GM18498 (cell line): Measurements from ENCODE around the gene EZR.
"Not testable (repeated sequence)": the region's sequence is repeated elsewhere in the genome, so short reads cannot be mapped to it uniquely, and the experiment has no call there.

Experiments
- ATAC-seq: cut with Tn5 transposase; IDR thresholded peaks from one replicate; pipeline ENCODE4 v1.9.1; 2021; ENCODE audit warnings: mild to moderate bottlenecking, moderate library complexity; ENCODE audit not compliant: unreplicated experiment

The EZR gene

DNA sequence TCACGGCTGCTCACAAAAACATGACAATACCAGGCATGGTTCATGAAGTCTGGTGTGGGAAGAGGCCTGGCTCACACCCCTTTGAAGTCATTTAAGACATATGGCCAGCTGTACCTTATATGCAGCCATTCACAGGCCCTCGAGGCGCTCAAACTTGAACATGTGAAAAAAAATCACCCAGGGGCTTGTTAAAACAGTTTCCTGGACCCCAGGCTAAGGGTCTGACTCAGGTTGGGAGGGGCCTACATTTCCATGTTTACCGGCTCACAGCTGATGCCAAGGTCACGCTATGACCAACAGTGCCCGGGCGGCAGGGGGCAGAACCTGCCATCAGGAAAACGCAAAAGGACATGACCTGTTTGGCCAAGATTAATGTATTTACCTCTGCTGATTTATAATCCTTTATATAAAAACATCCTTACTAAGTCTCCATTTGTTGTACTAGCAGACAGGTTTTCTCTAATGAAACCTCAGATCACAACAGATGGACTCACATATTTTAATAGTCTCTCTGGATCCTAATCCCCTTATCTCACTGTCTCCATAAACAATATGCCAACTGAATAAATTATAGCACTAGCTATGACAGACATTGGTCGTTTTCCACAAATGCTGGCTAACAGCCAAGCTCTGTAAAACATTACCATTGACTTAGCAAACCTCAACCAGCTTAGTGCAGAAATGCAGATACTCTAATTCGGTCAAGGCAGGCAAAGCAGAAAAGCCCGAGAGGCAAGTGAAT lies 19.9 kb downstream of the EZR start:
- ATAC-seq, result no peak

DNA sequence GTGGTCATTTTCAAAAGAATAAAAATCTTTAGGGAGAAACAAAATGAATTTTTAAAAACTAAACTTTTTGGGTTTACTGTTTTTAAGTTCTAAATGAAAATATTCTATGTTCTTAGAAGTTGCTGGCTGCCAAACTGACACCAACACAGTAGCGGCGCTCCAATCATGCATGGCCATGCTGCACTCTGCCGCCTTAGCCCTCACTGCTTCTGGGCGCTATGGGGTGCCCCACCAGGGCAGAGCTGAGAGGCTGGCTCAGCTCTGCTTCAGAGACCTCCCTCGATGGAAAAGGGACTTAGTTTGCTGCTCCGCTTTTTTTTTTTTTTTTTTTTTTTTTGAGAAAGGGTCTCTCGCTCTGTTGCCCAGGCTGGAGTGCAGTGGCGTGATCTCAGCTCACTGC lies 20.9 kb downstream of the EZR start:
- no peak for ATAC-seq

DNA sequence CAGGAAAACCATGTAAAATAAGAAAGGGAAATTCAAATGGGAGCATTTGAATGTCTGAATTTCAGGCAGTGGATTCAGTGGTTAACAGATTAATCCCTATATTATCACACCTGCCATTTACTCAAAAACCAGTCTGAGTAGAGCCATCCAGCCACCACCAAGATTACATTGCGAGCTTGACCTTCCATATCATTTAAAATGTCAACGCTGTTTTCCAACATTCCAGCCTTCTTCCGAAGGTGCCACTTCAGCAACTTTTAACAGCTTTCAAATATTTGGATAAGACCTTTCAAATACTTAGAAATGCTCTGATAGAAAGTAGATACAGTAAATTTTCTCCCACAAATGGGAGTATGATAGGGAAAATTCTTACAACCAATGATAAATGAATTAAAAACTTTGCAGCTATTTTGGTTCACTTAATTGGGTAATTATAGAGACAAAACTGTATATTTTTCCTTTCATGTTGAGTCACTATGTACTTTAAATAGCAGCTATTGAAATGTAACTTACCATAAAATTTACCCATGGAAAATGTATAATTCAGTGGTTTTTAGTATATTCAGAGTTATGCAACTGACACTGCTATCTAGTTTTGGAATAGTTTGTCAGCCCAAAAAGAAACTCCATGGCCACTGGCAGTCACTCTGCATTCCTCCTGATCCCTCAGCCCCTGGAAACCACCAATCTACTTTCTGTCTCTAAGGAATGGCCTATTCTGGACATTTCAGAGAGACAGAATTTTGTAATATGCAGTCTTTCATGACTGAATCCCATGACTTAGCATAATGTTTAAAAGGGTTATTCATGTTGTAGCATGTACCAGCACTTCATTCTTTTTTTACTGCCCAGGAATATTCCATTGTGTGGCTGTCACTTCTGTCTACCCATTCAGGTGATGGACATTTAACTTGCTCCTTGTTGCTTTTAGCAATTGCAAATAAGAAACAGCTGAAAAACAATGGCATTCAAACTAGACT lies 21.5 kb downstream of the EZR start:
- no peak for ATAC-seq

DNA sequence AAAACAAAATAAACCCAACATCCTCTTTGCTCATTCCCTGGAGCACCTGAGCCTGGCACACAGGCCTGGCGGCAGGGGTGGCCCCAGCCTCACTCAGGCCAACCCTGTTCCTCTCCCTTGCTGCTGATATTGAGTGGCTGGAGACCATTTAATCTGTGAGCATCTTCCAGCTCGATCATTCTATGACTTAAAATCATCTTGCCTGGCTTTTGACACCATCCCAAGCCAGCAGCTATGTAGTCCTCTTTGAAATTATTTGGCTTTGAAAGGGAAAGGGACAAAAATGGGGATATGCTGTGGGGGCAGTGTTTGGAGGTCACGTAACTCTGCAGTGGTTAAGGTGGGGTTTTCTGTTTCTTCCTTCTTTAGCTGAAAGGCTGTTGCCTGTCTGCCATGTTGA lies 22.8 kb downstream of the EZR start:
- ATAC-seq, result no peak

DNA sequence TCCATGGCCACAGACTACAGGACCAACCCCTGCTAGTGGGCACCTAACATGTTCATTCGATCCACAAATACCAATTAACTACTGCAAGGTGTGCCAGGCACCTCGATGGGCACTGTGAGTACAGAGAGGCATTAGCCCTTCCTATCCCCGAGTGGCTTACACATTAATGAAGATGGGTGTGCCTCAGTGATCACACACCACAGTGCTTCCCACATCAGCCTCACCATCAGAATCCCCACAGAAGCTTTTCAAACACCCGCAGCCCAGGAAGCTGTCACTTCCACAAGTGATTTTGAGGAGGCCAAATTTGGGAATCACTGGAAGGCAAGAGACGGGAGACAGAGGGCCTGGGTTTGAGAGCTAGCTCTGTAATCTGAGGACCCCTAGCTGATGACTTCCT lies 23.7 kb downstream of the EZR start:
- ATAC-seq, result no peak

DNA sequence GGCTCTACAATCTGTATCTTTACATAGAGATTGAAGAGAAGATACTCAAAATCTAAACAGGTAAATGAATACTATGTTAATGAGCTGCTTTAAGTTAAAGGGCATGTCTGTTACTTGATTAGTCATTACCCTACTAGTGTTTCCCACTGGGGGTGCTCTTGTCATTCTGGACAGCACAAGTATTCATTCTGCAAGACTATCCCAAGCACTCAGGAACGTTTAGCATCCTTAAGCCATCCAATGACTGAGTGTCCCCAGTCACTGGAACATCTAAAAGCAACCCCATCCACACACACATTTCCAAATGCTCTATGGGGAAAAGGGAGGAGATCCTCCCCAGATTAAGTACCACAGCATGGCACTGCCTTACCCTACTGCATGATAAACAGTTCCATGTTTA lies 25.7 kb downstream of the EZR start:
- ATAC-seq, result peak; percentile 53

GRCh38 chr6:158792505-158792904 lies 26.7 kb downstream of the EZR start:
- not testable (repeated sequence) for ATAC-seq

GRCh38 chr6:158791274-158791855 lies 27.8 kb downstream of the EZR start:
- ATAC-seq, result no peak

GRCh38 chr6:158789115-158789917 lies 29.9 kb downstream of the EZR start:
- ATAC-seq, result peak; percentile 51

DNA sequence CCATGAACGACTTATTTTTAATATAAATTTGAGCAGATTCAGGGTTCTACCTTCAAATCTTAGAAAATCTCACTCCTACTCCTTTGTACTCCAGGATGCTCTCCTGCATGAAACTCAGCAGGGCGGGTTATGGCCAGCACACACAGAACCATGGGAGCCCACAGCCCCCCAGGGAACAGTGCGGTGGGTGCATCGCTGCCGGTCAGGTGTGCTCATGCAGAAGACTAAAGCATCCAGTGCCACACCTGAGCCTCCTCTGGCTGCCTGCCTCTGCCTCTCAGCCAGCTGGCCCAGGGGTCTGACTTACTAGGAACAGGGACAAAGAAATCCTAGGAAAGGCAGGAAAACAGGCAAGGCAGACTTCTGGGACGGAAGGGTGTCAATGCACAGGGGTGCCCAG lies 31.8 kb downstream of the EZR start:
- ATAC-seq, result no peak

DNA sequence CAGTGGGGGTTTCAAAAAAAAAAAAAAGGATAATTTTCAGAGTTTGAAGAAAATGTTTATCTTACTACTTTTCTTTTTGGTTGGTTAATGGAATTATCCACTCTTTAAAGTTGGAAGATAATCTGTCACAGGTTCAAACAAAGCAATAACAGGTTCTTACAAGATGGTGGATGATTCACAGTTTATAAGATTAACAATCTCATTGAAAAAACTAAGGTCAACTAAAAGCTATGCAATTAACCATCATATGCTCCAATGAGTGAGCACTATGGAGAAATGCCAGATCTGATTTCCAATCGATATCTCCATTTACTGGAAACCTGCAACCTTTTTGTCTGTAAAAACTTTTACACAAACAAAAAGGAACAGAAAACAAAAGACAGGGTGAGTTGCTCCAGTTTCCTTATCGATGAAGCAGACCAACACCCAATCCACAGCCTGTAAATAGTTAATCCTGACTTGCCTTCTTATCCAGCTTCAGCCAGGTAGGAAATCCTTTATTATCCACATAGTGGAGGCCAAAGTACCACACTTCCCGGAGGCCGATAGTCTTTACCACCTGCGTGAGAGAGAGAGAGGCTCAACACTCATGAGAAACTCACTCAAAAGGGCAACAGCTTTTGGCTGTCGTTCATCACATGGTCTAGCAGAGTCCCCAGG lies 32.4 kb downstream of the EZR start:
- ATAC-seq, result no peak

- no peak for ATAC-seq
Measured at GRCh38 chr6:158785036-158785435, 34.1 kb downstream of the EZR start.

GRCh38 chr6:158784505-158784904 lies 34.7 kb downstream of the EZR start:
- no peak for ATAC-seq

DNA sequence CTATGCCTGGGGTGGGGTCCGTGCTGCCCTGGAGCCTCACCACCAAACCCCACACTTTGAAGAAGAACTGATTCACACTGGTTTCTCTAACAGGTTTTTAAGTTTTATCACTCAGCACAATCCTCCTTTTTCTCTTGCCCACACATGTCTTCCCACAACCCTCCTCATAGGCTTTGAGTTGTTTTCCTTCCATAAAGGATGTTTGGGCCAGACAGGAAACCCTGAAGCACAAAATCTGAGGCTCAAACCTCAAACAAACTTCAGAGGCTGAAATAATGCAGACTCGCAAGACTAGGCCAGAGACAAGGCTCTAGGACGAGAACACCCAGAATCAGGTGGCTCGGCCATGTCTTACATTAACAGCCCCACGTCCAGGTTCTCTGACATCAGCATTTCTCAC lies 35.3 kb downstream of the EZR start:
- ATAC-seq, result no peak

- ATAC-seq, result no peak
Measured at GRCh38 chr6:158783167-158783450, 36.1 kb downstream of the EZR start.

GRCh38 chr6:158782432-158783166 lies 36.6 kb downstream of the EZR start:
- ATAC-seq, result no peak

DNA sequence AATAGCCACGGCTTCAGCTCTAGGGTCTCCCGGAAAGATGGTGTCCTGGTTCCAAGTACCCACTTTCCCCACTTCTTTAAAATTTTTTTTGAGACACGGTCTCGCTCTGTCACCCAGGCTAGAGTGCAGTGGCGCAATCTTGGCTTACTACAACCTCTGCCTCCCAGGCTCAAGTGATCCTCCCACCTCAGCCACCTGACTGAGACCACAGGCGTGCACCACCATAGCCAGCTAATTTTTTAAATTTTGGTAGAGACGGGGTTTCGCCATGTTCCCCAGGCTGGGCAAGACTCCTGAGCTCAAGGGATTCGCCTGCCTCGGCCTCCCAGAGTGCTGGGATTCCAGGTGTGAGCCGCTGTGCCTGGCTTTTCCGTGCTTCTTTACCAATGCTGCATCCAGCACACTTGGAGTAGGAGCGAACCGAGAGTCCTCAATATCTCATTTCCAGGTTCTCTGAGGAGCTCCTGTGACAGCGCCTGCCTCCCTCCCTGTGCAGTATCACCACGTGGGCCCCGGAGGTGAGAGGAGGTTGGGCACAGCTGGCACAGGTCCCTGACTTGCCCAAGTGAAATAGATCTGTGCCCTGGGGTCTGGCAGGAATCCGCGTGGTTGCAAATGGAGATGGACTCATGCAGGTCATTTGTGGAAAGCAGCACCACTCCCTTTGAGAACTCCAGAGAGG lies 37.3 kb downstream of the EZR start:
- no peak for ATAC-seq

DNA sequence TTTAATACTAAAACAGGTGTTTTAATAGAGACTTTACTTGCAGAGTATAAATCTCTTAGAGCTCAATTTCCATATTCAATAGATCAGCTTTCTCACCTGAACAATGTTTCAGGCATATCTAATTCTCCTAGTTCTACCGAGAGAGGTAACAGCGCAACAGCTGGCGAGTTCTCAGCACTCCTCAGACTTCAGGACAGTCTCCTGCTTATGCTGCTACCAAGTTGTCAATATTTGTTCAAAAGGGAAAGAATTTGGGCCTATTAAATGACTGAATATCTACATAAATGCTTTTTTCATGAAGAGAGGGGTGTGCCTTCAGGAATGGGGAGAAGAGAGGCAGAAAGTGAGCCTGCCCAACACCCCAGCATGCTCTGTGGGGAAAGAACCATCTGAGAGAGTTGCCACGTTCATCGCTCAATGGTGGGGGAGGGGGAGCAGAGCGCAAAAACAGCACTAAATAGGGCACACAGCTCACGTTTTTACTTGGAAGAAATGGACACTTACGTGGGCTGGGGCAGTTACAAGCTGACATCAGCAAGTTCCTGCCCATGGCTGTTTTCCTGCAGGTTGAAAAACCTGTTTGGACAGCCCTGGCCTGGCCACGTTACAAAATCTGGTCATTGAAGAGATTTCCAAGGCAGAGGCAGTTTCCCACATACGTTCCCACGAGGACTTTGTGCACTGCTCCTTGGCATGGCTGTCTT lies 38.0 kb downstream of the EZR start:
- ATAC-seq, result no peak
